ENCODE data around the gene DRC1. TPM values are rescaled to one million over a fixed set of nuclear protein-coding genes. Genes with fewer than 3 reads are reported as not detected.

The DRC1 gene
- total RNA-seq, 4 donors from 2014 or later: not detected

GRCh38 chr2:26483516-26483915, 81.8 kb downstream of the DRC1 start:
- no peak overlapping the region for H3K27ac ChIP-seq
- H3K9me3 ChIP-seq: no peaks in the 10 kb centered on the region
- WGBS, 2 donors: 79 to 92% methylated on average over 8 of the region's 11 CpGs
- no peaks in the 10 kb centered on the region for H3K36me3 ChIP-seq
- DNase-seq: no peak
- no peak for TF ChIP-seq CTCF (IDR thresholded peaks at IDR 0.05)
- TF ChIP-seq POLR2A (IDR thresholded peaks at IDR 0.05): no peak
- H3K4me1 ChIP-seq: no peaks in the 10 kb centered on the region
- H3K4me3 ChIP-seq: no peak overlapping the region
- H3K27me3 ChIP-seq: peaks cover 0 to 5% (median 0%) of the 10 kb centered on the region in 4 donors
- intact Hi-C loops (cut with DNase I): no loop called here

DNA sequence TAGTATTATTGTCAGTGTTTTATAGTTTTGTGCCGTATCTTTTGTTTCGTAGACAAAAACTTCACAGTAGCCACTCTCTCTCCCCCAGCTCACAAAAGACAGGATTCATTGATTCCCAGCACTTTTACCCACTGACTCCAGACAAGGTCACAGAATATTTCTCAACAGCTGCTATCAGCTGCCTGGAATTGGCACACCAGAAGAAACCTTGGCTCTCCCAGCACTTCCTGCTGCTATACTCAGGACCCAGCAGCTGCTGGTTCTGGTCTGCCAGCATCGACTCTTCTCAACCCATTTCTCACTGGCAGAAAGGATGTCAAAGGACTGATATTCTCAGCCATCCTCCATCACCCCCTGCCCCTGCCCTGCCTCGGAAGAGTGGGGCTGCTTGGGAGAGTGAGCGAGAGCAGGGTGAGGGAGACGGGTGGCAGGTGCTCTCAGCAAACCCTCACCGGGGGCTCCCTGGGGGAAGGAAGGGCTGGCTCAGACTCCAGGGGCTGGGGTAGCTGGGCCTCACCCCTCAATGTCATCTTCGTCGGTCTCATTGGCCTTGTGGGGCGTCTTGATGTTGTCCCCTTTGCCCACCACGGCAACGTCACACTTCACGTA, 82.3 kb downstream of the DRC1 start:
- H3K27me3 ChIP-seq: peaks cover 0 to 5% (median 0%) of the 10 kb centered on the region in 4 donors
- intact Hi-C loops (cut with DNase I): no loop called here
- H3K36me3 ChIP-seq: no peaks in the 10 kb centered on the region
- H3K4me3 ChIP-seq: no peak overlapping the region
- TF ChIP-seq CTCF (IDR thresholded peaks at IDR 0.05): no peak
- no peak for TF ChIP-seq POLR2A (IDR thresholded peaks at IDR 0.05)
- 67 to 69% methylated on average over 3 to 11 of the region's 13 CpGs for WGBS, 2 donors
- no peaks in the 10 kb centered on the region for H3K4me1 ChIP-seq
- no peak for DNase-seq
- no peaks in the 10 kb centered on the region for H3K9me3 ChIP-seq
- H3K27ac ChIP-seq: no peak overlapping the region

- Histone ChIP-seq H3K27me3 (peaks cover 0 to 5% (median 0%) of the 10 kb centered on the region in 4 donors), H3K27ac (no peak overlapping the region), H3K36me3 (no peaks in the 10 kb centered on the region), H3K9me3 (no peaks in the 10 kb centered on the region), H3K4me3 (no peak overlapping the region), H3K4me1 (no peaks in the 10 kb centered on the region)
- intact Hi-C loops (cut with DNase I): no loop called here
- 70 to 73% methylated on average over 2 of the region's 4 CpGs for WGBS, 2 donors
- DNase-seq: no peak
- TF ChIP-seq CTCF (IDR thresholded peaks at IDR 0.05) (no peak), POLR2A (IDR thresholded peaks at IDR 0.05) (no peak)
Observed at GRCh38 chr2:26484579-26484978, 82.9 kb downstream of the DRC1 start.

DNA sequence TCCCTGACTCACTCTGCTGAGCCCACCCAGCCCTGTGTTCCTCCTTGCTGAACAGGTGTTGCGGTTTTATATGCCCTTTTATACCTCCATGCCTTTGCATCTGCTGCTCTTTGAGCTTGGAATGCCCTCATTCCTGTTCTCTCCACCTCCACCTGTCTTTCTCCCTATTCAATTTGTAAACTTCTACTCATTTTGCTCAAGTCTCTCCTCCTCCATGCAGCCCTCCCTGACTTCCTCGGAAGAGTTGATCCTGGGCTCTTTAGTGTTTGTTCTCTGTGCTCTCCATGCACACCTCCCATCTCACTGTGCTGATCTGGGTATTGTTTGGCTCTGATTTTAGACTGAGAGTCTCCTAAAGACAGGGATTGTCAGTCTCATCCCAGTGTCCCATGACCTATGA, 83.4 kb downstream of the DRC1 start:
- no peaks in the 10 kb centered on the region for H3K9me3 ChIP-seq
- H3K27me3 ChIP-seq: peaks cover 0 to 5% (median 0%) of the 10 kb centered on the region in 4 donors
- WGBS, 2 donors: 74 to 93% methylated on average over 2 of the region's 2 CpGs
- TF ChIP-seq CTCF (IDR thresholded peaks at IDR 0.05): no peak
- TF ChIP-seq POLR2A (IDR thresholded peaks at IDR 0.05): no peak
- no peak for DNase-seq
- intact Hi-C loops (cut with DNase I): no loop called here
- no peaks in the 10 kb centered on the region for H3K36me3 ChIP-seq
- no peak overlapping the region for H3K4me3 ChIP-seq
- no peak overlapping the region for H3K27ac ChIP-seq
- H3K4me1 ChIP-seq: no peaks in the 10 kb centered on the region

- no peaks in the 10 kb centered on the region for H3K4me1 ChIP-seq
- H3K4me3 ChIP-seq: no peak overlapping the region
- peaks cover 0 to 5% (median 0%) of the 10 kb centered on the region in 4 donors for H3K27me3 ChIP-seq
- no peak overlapping the region for H3K27ac ChIP-seq
- 74 to 78% methylated on average over 7 of the region's 8 CpGs for WGBS, 2 donors
- TF ChIP-seq CTCF (IDR thresholded peaks at IDR 0.05): no peak
- TF ChIP-seq POLR2A (IDR thresholded peaks at IDR 0.05): no peak
- DNase-seq: no peak
- no peaks in the 10 kb centered on the region for H3K9me3 ChIP-seq
- H3K36me3 ChIP-seq: no peaks in the 10 kb centered on the region
- intact Hi-C loops (cut with DNase I): no loop called here
Observed at GRCh38 chr2:26485725-26486418, 84.2 kb downstream of the DRC1 start.

Measured in esophagus squamous epithelium (tissue), 5 donors.